ENCODE data around the gene FUT6. TPM values are rescaled to one million over a fixed set of nuclear protein-coding genes. Genes with fewer than 3 reads are reported as not detected.
A peak's percentile ranks its signal among the peaks of the same experiment; 100 is the strongest.

The FUT6 gene
- total and polyA plus RNA-seq, 2 donors (not counting 1 experiment from before 2014, with no cell fraction given): not detected

GRCh38 chr19:5828661-5829566 lies 10.6 kb downstream of the FUT6 start:
- Histone ChIP-seq H4K20me1 (ENCODE audit: control insufficient read depth, extremely low read depth, insufficient read depth, low read length) (no peaks in the 10 kb centered on the region), H3K27me3 (ENCODE audit: control insufficient read depth, insufficient read depth, low read length) (peaks cover 19% of the 10 kb centered on the region), H3K4me2 (ENCODE audit: extremely low read depth, insufficient read depth, low read length) (peak overlapping the region; percentile 51), H3K9me3 (ENCODE audit: control insufficient read depth, insufficient read depth, low read depth, low read length) (no peaks in the 10 kb centered on the region), H3K4me1 (ENCODE audit: control insufficient read depth, extremely low read depth, insufficient read depth, low read length) (no peaks in the 10 kb centered on the region), H3K27ac (ENCODE audit: insufficient read depth, low read length) (no peak overlapping the region), H3K9ac (ENCODE audit: insufficient read depth, low read length) (peak overlapping the region; percentile 30), H3K36me3 (ENCODE audit: control insufficient read depth, insufficient read depth, low read length) (no peaks in the 10 kb centered on the region), H3K4me3 (replicated peaks in 1 of 4; ENCODE audit: control extremely low read depth in 1 of 4, insufficient read depth in 1 of 4, low read depth in 3 of 4, low read length in 4 of 4) (peak overlapping the region; percentile 11 to 77 (median 41)), H2AFZ (ENCODE audit: low read length) (peak overlapping the region; percentile 4), H3K79me2 (ENCODE audit: control insufficient read depth, insufficient read depth, low read length) (no peaks in the 10 kb centered on the region)
- peak in 1 of 2 donors; percentile 5 for DNase-seq (ENCODE audit: low read depth in 2 of 2)
- TF ChIP-seq, protein P1, sequence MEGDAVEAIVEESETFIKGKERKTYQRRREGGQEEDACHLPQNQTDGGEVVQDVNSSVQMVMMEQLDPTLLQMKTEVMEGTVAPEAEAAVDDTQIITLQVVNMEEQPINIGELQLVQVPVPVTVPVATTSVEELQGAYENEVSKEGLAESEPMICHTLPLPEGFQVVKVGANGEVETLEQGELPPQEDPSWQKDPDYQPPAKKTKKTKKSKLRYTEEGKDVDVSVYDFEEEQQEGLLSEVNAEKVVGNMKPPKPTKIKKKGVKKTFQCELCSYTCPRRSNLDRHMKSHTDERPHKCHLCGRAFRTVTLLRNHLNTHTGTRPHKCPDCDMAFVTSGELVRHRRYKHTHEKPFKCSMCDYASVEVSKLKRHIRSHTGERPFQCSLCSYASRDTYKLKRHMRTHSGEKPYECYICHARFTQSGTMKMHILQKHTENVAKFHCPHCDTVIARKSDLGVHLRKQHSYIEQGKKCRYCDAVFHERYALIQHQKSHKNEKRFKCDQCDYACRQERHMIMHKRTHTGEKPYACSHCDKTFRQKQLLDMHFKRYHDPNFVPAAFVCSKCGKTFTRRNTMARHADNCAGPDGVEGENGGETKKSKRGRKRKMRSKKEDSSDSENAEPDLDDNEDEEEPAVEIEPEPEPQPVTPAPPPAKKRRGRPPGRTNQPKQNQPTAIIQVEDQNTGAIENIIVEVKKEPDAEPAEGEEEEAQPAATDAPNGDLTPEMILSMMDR (conservative IDR thresholded peaks at IDR 0.05 in 1 of 2, IDR thresholded peaks at IDR 0.05 in 1 of 2; ENCODE audit: low read depth in 1 of 2, low read length in 2 of 2): no peak
- TF ChIP-seq EZH2 (IDR thresholded peaks at IDR 0.05; ENCODE audit: low read length, missing control alignments): peak; percentile 93

GRCh38 chr19:5827891-5828660 lies 11.4 kb downstream of the FUT6 start:
- H3K27ac ChIP-seq (ENCODE audit: insufficient read depth, low read length): no peak overlapping the region
- peak overlapping the region; percentile 11 to 77 (median 41) for H3K4me3 ChIP-seq (replicated peaks in 1 of 4; ENCODE audit: control extremely low read depth in 1 of 4, insufficient read depth in 1 of 4, low read depth in 3 of 4, low read length in 4 of 4)
- peaks cover 19% of the 10 kb centered on the region for H3K27me3 ChIP-seq (ENCODE audit: control insufficient read depth, insufficient read depth, low read length)
- no peaks in the 10 kb centered on the region for H4K20me1 ChIP-seq (ENCODE audit: control insufficient read depth, extremely low read depth, insufficient read depth, low read length)
- TF ChIP-seq, protein P1 (conservative IDR thresholded peaks at IDR 0.05 in 1 of 2, IDR thresholded peaks at IDR 0.05 in 1 of 2; ENCODE audit: low read depth in 1 of 2, low read length in 2 of 2): no peak
- TF ChIP-seq EZH2 (IDR thresholded peaks at IDR 0.05; ENCODE audit: low read length, missing control alignments): no peak
- H3K36me3 ChIP-seq (ENCODE audit: control insufficient read depth, insufficient read depth, low read length): no peaks in the 10 kb centered on the region
- DNase-seq (ENCODE audit: low read depth in 2 of 2): peak; percentile 82 to 94
- H3K9ac ChIP-seq (ENCODE audit: insufficient read depth, low read length): peak overlapping the region; percentile 55
- H2AFZ ChIP-seq (ENCODE audit: low read length): peak overlapping the region; percentile 75
- peak overlapping the region; percentile 51 for H3K4me2 ChIP-seq (ENCODE audit: extremely low read depth, insufficient read depth, low read length)
- no peaks in the 10 kb centered on the region for H3K79me2 ChIP-seq (ENCODE audit: control insufficient read depth, insufficient read depth, low read length)
- no peaks in the 10 kb centered on the region for H3K4me1 ChIP-seq (ENCODE audit: control insufficient read depth, extremely low read depth, insufficient read depth, low read length)
- H3K9me3 ChIP-seq (ENCODE audit: control insufficient read depth, insufficient read depth, low read depth, low read length): no peaks in the 10 kb centered on the region

- no peak for DNase-seq (ENCODE audit: low read depth in 2 of 2)
- Histone ChIP-seq H3K4me1 (ENCODE audit: control insufficient read depth, extremely low read depth, insufficient read depth, low read length) (no peaks in the 10 kb centered on the region), H3K9me3 (ENCODE audit: control insufficient read depth, insufficient read depth, low read depth, low read length) (no peaks in the 10 kb centered on the region), H4K20me1 (ENCODE audit: control insufficient read depth, extremely low read depth, insufficient read depth, low read length) (no peaks in the 10 kb centered on the region), H3K27ac (ENCODE audit: insufficient read depth, low read length) (no peak overlapping the region), H3K9ac (ENCODE audit: insufficient read depth, low read length) (no peak overlapping the region), H3K4me3 (replicated peaks in 1 of 4; ENCODE audit: control extremely low read depth in 1 of 4, insufficient read depth in 1 of 4, low read depth in 3 of 4, low read length in 4 of 4) (peak overlapping the region in 3 of 4 experiments; percentile 16 to 66 (median 47)), H3K4me2 (ENCODE audit: extremely low read depth, insufficient read depth, low read length) (no peak overlapping the region), H3K27me3 (ENCODE audit: control insufficient read depth, insufficient read depth, low read length) (peaks cover 19% of the 10 kb centered on the region), H3K79me2 (ENCODE audit: control insufficient read depth, insufficient read depth, low read length) (no peaks in the 10 kb centered on the region), H3K36me3 (ENCODE audit: control insufficient read depth, insufficient read depth, low read length) (no peaks in the 10 kb centered on the region), H2AFZ (ENCODE audit: low read length) (no peak overlapping the region)
- TF ChIP-seq, protein P1 (conservative IDR thresholded peaks at IDR 0.05 in 1 of 2, IDR thresholded peaks at IDR 0.05 in 1 of 2; ENCODE audit: low read depth in 1 of 2, low read length in 2 of 2): no peak
- no peak for TF ChIP-seq EZH2 (IDR thresholded peaks at IDR 0.05; ENCODE audit: low read length, missing control alignments)
These were observed 12.1 kb downstream of the FUT6 start for GRCh38 chr19:5827342-5827890.
